Naive B cell (primary cell): ENCODE results near the gene ZNF438. TPM values are rescaled to one million over a fixed set of nuclear protein-coding genes. Genes with fewer than 3 reads are reported as not detected.

Experiments used
- ATAC-seq, 2 donors: fragments of 150-1000 bp; cut with Tn5 transposase; 2 replicates each; pipeline ENCODE4 v1.10.0; 2021; ENCODE audit warnings: low read depth in 2 of 2, mild to moderate bottlenecking in 2 of 2, moderate library complexity in 2 of 2
- DNase-seq: peaks from one replicate; pipeline ENCODE4 v3.0.0; 2022
- H3K27ac Mint-ChIP-seq, 6 donors: one replicate each; pipeline ENCODE4 v1.8.0; 2020 to 2022; ENCODE audit warnings: mild to moderate bottlenecking in 6 of 6, mixed read lengths in 6 of 6, moderate library complexity in 5 of 6, inconsistent platforms in 2 of 6
- H3K27me3 Mint-ChIP-seq, 3 donors: one replicate each; pipeline ENCODE4 v1.8.0; 2021 to 2022; ENCODE audit warnings: mixed read lengths in 3 of 3, mild to moderate bottlenecking in 1 of 3
- H3K36me3 Mint-ChIP-seq, 2 donors: one replicate each; pipeline ENCODE4 v1.8.0; 2020 to 2022; ENCODE audit warnings: mixed read lengths in 2 of 2, inconsistent platforms in 1 of 2, mild to moderate bottlenecking in 1 of 2
- H3K4me1 Mint-ChIP-seq, 3 donors: one replicate each; pipeline ENCODE4 v1.8.0; 2020 to 2022; ENCODE audit warnings: mixed read lengths in 3 of 3, inconsistent platforms in 1 of 3, mild to moderate bottlenecking in 1 of 3, moderate library complexity in 1 of 3
- H3K4me3 Mint-ChIP-seq, 8 donors: one replicate each; pipeline ENCODE4 v1.8.0; 2020 to 2022; ENCODE audit warnings: mild to moderate bottlenecking in 8 of 8, mixed read lengths in 8 of 8, moderate library complexity in 8 of 8, inconsistent platforms in 2 of 8
- H3K9me3 Mint-ChIP-seq, 7 donors: one replicate each; pipeline ENCODE4 v1.8.0; 2020 to 2022; ENCODE audit warnings: mixed read lengths in 7 of 7, mild to moderate bottlenecking in 5 of 7, inconsistent platforms in 2 of 7, moderate library complexity in 1 of 7
- polyA plus RNA-seq, 6 donors: library from polyadenylated mRNA; unstranded; fragments of 300-500 nt; fragmentation: Illumina TruSeq; gene quantifications; one replicate each; pipeline ENCODE4 v1.2.3, GENCODE V29; 2021; ENCODE audit warnings: low read depth in 6 of 6

ZNF438 gene, protein sequence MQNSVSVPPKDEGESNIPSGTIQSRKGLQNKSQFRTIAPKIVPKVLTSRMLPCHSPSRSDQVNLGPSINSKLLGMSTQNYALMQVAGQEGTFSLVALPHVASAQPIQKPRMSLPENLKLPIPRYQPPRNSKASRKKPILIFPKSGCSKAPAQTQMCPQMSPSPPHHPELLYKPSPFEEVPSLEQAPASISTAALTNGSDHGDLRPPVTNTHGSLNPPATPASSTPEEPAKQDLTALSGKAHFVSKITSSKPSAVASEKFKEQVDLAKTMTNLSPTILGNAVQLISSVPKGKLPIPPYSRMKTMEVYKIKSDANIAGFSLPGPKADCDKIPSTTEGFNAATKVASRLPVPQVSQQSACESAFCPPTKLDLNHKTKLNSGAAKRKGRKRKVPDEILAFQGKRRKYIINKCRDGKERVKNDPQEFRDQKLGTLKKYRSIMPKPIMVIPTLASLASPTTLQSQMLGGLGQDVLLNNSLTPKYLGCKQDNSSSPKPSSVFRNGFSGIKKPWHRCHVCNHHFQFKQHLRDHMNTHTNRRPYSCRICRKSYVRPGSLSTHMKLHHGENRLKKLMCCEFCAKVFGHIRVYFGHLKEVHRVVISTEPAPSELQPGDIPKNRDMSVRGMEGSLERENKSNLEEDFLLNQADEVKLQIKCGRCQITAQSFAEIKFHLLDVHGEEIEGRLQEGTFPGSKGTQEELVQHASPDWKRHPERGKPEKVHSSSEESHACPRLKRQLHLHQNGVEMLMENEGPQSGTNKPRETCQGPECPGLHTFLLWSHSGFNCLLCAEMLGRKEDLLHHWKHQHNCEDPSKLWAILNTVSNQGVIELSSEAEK
- 1 to 10 TPM; 2.6 to 5.9 (median 3.4) TPM for polyA plus RNA-seq

DNA sequence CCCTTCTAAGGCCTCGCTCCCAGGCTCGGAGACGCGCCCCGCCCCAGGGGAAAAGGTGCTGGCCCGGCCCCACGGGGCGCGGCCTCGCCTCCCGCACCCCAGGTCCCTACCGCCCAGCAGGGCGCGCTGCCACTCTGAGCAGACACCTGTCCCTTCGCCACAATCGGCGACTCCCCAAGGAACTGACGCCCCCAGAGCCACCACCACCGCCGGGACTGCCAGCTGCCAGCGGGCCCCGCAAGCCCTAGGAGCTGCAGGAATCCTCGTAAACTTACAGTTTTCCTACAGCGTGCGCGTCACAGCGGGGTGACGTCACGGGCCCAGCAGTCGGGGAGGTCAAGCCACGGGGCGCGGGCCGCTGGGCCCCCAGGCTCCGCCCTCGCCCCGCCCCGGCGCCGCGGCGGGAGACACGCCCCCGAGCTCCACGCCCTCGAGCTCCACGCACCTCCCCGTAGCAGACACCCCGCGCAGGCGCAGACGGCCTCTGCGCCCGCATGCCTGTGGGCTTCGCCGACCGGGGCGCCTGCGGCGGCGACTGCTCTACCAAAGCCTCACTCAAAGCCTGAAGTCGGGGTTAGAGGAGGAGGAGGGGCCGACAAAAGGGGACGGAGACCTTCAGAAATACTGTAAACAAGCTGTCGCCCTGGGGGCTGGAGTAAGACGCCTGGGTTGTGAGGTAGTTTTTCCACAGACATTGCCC, at the start of gene ZNF438:
Gene ZNF438 (minus strand): TSS at position 308 of the 700 bp plus-strand sequence. CDS start 154,831 bp downstream, outside the sequence.
- peak; percentile 96 for DNase-seq
- peaks cover 17 to 27% (median 18%) of the 10 kb centered on the region in 3 donors for H3K4me1 Mint-ChIP-seq
- peak within 1 kb of the TSS; percentile 84 to 96 (median 92) for H3K4me3 Mint-ChIP-seq
- peak; percentile 77 for ATAC-seq
- H3K27ac Mint-ChIP-seq = peak within 1 kb of the TSS; percentile 96 to 99 (median 98)
- H3K9me3 Mint-ChIP-seq = no peaks in the 10 kb centered on the region
- H3K27me3 Mint-ChIP-seq = no peaks in the 10 kb centered on the region
- no peaks in the 10 kb centered on the region for H3K36me3 Mint-ChIP-seq

GRCh38 chr10:31076610-31076988, 44.9 kb upstream of the ZNF438 start:
- H3K4me1 Mint-ChIP-seq = no peaks in the 10 kb centered on the region
- H3K27ac Mint-ChIP-seq = no peak overlapping the region
- no peak for ATAC-seq
- DNase-seq = no peak
- peaks cover 5 to 22% (median 9%) of the 10 kb centered on the region in 3 donors for H3K27me3 Mint-ChIP-seq
- H3K9me3 Mint-ChIP-seq = peaks cover 0 to 4% (median 0%) of the 10 kb centered on the region in 7 donors
- no peaks in the 10 kb centered on the region for H3K36me3 Mint-ChIP-seq
- no peak overlapping the region for H3K4me3 Mint-ChIP-seq

- H3K9me3 Mint-ChIP-seq = peaks cover 0 to 4% (median 0%) of the 10 kb centered on the region in 7 donors
- no peak overlapping the region for H3K4me3 Mint-ChIP-seq
- H3K4me1 Mint-ChIP-seq = no peaks in the 10 kb centered on the region
- H3K36me3 Mint-ChIP-seq = no peaks in the 10 kb centered on the region
- DNase-seq (no peak), ATAC-seq (no peak)
- peaks cover 5 to 22% (median 9%) of the 10 kb centered on the region in 3 donors for H3K27me3 Mint-ChIP-seq
- no peak overlapping the region for H3K27ac Mint-ChIP-seq
These were observed 44.4 kb upstream of the ZNF438 start for GRCh38 chr10:31075881-31076609.

- H3K9me3 Mint-ChIP-seq = peaks cover 0 to 1% (median 0%) of the 10 kb centered on the region in 7 donors
- H3K4me3 Mint-ChIP-seq = no peak overlapping the region
- H3K27ac Mint-ChIP-seq = no peak overlapping the region
- H3K4me1 Mint-ChIP-seq = no peaks in the 10 kb centered on the region
- ATAC-seq = no peak
- peaks cover 5 to 17% (median 10%) of the 10 kb centered on the region in 3 donors for H3K27me3 Mint-ChIP-seq
- H3K36me3 Mint-ChIP-seq = no peaks in the 10 kb centered on the region
- no peak for DNase-seq
These were observed 43.8 kb upstream of the ZNF438 start for GRCh38 chr10:31075434-31075833.

DNA sequence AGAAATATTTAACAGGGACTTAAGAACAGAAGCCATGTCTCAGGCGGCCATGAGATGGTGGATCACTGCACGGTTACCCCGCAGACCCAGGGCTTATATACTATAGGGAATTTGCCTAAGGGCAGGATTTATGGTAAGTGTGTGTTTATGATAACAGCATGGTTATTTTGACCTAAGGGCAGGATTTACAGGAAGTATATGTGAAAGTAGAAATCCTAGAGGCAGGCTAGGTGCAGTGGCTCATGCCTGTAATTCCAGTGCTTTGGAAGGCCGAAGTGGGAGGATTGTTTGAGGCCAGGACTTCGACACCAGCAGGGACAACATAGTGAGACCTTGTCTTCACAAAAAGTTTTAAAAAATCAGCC, 43.0 kb upstream of the ZNF438 start:
- H3K27ac Mint-ChIP-seq = no peak overlapping the region
- no peaks in the 10 kb centered on the region for H3K9me3 Mint-ChIP-seq
- no peak for DNase-seq
- no peaks in the 10 kb centered on the region for H3K36me3 Mint-ChIP-seq
- ATAC-seq = no peak
- no peaks in the 10 kb centered on the region for H3K4me1 Mint-ChIP-seq
- peaks cover 5 to 17% (median 12%) of the 10 kb centered on the region in 3 donors for H3K27me3 Mint-ChIP-seq
- H3K4me3 Mint-ChIP-seq = no peak overlapping the region

GRCh38 chr10:31073996-31074721, 42.5 kb upstream of the ZNF438 start:
- DNase-seq (no peak), ATAC-seq (no peak)
- Mint-ChIP-seq H3K36me3 (no peaks in the 10 kb centered on the region), H3K27me3 (peaks cover 7 to 21% (median 16%) of the 10 kb centered on the region in 3 donors), H3K27ac (peak overlapping the region in 3 of 6 donors; percentile 10 to 61 (median 55)), H3K4me1 (no peaks in the 10 kb centered on the region), H3K9me3 (peaks cover 0 to 2% (median 0%) of the 10 kb centered on the region in 7 donors), H3K4me3 (no peak overlapping the region)

- Mint-ChIP-seq H3K27me3 (peaks cover 10 to 28% (median 24%) of the 10 kb centered on the region in 3 donors), H3K9me3 (peaks cover 0 to 2% (median 0%) of the 10 kb centered on the region in 7 donors), H3K4me1 (no peaks in the 10 kb centered on the region), H3K4me3 (no peak overlapping the region), H3K27ac (no peak overlapping the region), H3K36me3 (no peaks in the 10 kb centered on the region)
- DNase-seq (no peak), ATAC-seq (no peak)
These were observed 41.5 kb upstream of the ZNF438 start for GRCh38 chr10:31073211-31073610.

GRCh38 chr10:31072451-31072850, 40.8 kb upstream of the ZNF438 start:
- no peak for DNase-seq
- Mint-ChIP-seq H3K36me3 (no peaks in the 10 kb centered on the region), H3K4me1 (no peaks in the 10 kb centered on the region), H3K27ac (no peak overlapping the region), H3K9me3 (peaks cover 0 to 4% (median 0%) of the 10 kb centered on the region in 7 donors), H3K4me3 (no peak overlapping the region), H3K27me3 (peaks cover 10 to 28% (median 24%) of the 10 kb centered on the region in 3 donors)
- ATAC-seq = no peak

- Mint-ChIP-seq H3K9me3 (peaks cover 0 to 4% (median 0%) of the 10 kb centered on the region in 7 donors), H3K27me3 (peaks cover 10 to 28% (median 24%) of the 10 kb centered on the region in 3 donors), H3K27ac (no peak overlapping the region), H3K36me3 (no peaks in the 10 kb centered on the region), H3K4me3 (no peak overlapping the region), H3K4me1 (no peaks in the 10 kb centered on the region)
- no peak for DNase-seq
- ATAC-seq = no peak
These were observed 39.8 kb upstream of the ZNF438 start for GRCh38 chr10:31071232-31072005.

GRCh38 chr10:31070691-31071090, 39.0 kb upstream of the ZNF438 start:
- ATAC-seq = no peak

DNA sequence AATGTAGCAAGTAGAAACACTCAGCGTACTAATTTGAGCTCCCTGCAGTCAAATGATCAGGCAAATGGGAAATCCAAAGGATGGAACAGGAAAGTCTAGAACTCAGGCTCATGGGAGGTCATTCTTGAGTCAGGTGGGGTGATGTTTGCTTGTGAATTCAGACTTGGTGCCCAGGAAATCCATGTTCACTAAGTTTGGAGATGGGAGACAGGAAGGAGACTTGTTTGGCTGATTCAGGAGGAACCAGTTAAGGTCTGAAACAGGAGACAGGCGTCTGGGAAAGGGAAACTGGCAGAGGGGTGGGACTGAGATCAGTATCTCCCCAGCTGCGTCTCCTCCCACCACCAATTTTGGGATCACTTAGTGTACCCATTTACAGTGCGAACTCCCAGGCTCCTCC, 38.4 kb upstream of the ZNF438 start:
- H3K27me3 Mint-ChIP-seq = peaks cover 10 to 36% (median 24%) of the 10 kb centered on the region in 3 donors
- no peaks in the 10 kb centered on the region for H3K36me3 Mint-ChIP-seq
- no peak overlapping the region for H3K4me3 Mint-ChIP-seq
- no peaks in the 10 kb centered on the region for H3K4me1 Mint-ChIP-seq
- ATAC-seq = no peak
- H3K27ac Mint-ChIP-seq = no peak overlapping the region
- peaks cover 0 to 4% (median 0%) of the 10 kb centered on the region in 7 donors for H3K9me3 Mint-ChIP-seq
- DNase-seq = no peak

More at GRCh38 chr10:31070691-31071090, 39.0 kb upstream of the ZNF438 start:
- no peak for DNase-seq
- Mint-ChIP-seq H3K27ac (no peak overlapping the region), H3K27me3 (peaks cover 10 to 29% (median 24%) of the 10 kb centered on the region in 3 donors), H3K4me1 (no peaks in the 10 kb centered on the region), H3K36me3 (no peaks in the 10 kb centered on the region), H3K4me3 (no peak overlapping the region), H3K9me3 (peaks cover 0 to 4% (median 0%) of the 10 kb centered on the region in 7 donors)
